ENCODE measurements around the gene STK4. TPM values are rescaled to one million over a fixed set of nuclear protein-coding genes. Genes with fewer than 3 reads are reported as not detected.

The STK4 gene
- total RNA-seq, 1 experiment from 2014 or later = 43.0 TPM

DNA sequence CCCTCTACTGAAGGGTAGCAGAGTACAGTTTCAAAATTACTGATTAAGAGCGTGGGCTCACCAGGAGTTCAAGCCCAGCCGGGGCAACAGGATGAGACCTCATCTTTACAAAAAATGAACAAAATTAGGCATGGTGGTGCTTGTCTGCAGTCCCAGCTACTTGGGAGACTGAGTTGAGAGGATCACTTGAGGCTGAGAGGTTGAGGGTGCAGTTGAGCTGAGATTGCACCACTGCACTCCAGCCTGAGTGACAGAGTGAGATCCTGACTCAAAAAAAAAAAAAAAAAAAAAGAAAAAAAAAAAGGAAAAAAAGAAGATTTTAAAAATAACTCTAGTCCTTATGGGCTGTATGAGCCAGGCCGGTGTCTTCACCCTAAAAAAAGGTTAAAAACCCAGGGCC lies 37.7 kb upstream of the STK4 start:
- H3K27ac Mint-ChIP-seq = no peak overlapping the region
- no peak overlapping the region for H2AFZ ChIP-seq (ENCODE audit: low read length)
- TF ChIP-seq, protein P1, sequence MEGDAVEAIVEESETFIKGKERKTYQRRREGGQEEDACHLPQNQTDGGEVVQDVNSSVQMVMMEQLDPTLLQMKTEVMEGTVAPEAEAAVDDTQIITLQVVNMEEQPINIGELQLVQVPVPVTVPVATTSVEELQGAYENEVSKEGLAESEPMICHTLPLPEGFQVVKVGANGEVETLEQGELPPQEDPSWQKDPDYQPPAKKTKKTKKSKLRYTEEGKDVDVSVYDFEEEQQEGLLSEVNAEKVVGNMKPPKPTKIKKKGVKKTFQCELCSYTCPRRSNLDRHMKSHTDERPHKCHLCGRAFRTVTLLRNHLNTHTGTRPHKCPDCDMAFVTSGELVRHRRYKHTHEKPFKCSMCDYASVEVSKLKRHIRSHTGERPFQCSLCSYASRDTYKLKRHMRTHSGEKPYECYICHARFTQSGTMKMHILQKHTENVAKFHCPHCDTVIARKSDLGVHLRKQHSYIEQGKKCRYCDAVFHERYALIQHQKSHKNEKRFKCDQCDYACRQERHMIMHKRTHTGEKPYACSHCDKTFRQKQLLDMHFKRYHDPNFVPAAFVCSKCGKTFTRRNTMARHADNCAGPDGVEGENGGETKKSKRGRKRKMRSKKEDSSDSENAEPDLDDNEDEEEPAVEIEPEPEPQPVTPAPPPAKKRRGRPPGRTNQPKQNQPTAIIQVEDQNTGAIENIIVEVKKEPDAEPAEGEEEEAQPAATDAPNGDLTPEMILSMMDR (conservative IDR thresholded peaks at IDR 0.05) = no peak
- H2BK15ac ChIP-seq (ENCODE audit: low read depth, low read length) = no peak overlapping the region
- H2BK120ac ChIP-seq (ENCODE audit: low read depth, low read length, poor library complexity, severe bottlenecking) = no peak overlapping the region
- no peak overlapping the region for H3K9ac ChIP-seq (ENCODE audit: extremely low read depth, insufficient read length, low read length)
- no peaks in the 10 kb centered on the region for H3K4me1 Mint-ChIP-seq
- H4K91ac ChIP-seq (ENCODE audit: insufficient read length, low read depth, low read length) = no peak overlapping the region
- no peaks in the 10 kb centered on the region for H3K27me3 Mint-ChIP-seq (ENCODE audit: low read depth)
- no peak overlapping the region for H3K4me2 ChIP-seq (ENCODE audit: insufficient read depth, insufficient read length, low read length)
- H3K79me2 ChIP-seq (ENCODE audit: insufficient read depth, low read length) = no peaks in the 10 kb centered on the region
- H2BK5ac ChIP-seq (ENCODE audit: insufficient read length, low read length) = no peak overlapping the region
- no peak overlapping the region for H3T11ph ChIP-seq (ENCODE audit: low read length)
- no peak overlapping the region for H4K8ac ChIP-seq (replicated peaks; ENCODE audit: insufficient read length, low read depth, low read length)
- H3K14ac ChIP-seq (ENCODE audit: insufficient read depth, low read length) = no peak overlapping the region
- no peak for DNase-seq
- no peaks in the 10 kb centered on the region for H3K27me3 ChIP-seq (ENCODE audit: insufficient read depth, low read length)
- H3K4me3 Mint-ChIP-seq = no peak overlapping the region
- H3K79me1 ChIP-seq (ENCODE audit: insufficient read depth, low read depth, low read length, poor library complexity, severe bottlenecking) = no peaks in the 10 kb centered on the region
- H2BK12ac ChIP-seq (ENCODE audit: insufficient read length, low read depth, low read length) = no peak overlapping the region
- no peak overlapping the region for H3K18ac ChIP-seq (ENCODE audit: insufficient read length, low read depth, low read length)
- no peak overlapping the region for H2BK20ac ChIP-seq (ENCODE audit: low read depth, low read length, poor library complexity, severe bottlenecking)
- H3K9me3 Mint-ChIP-seq = no peaks in the 10 kb centered on the region
- H3K56ac ChIP-seq (ENCODE audit: insufficient read length, low read depth, low read length) = no peak overlapping the region
- H4K20me1 ChIP-seq (ENCODE audit: control insufficient read depth, insufficient read depth, insufficient read length) = no peaks in the 10 kb centered on the region
- no CpG with 5 or more reads among the region's 3 CpGs for WGBS (ENCODE audit: extremely low coverage, insufficient read length, low lambda C conversion rate)
- H3K27ac ChIP-seq (ENCODE audit: insufficient read length, low read depth, low read length) = no peak overlapping the region
- H3K4me1 ChIP-seq (ENCODE audit: insufficient read depth, low read length) = no peaks in the 10 kb centered on the region; the same call in 1 of the 2 replicates
- no peaks in the 10 kb centered on the region for H3K9me3 ChIP-seq (ENCODE audit: control insufficient read depth, low read depth, low read length)
- no peak overlapping the region for H3K23ac ChIP-seq (ENCODE audit: insufficient read length, low read depth, low read length)
- no peak overlapping the region for H4K5ac ChIP-seq (ENCODE audit: insufficient read length, low read depth, low read length)
- H3K4ac ChIP-seq (ENCODE audit: low read depth, low read length) = no peak overlapping the region
- H2AK5ac ChIP-seq (ENCODE audit: insufficient read length, low read length) = no peak overlapping the region
- H3K23me2 ChIP-seq (ENCODE audit: insufficient read length, low read depth, low read length, poor library complexity, severe bottlenecking) = no peaks in the 10 kb centered on the region
- peaks cover 17 to 61% (median 32%) of the 10 kb centered on the region in 3 experiments; a peak in 6 of 7 replicates for H3K36me3 Mint-ChIP-seq (ENCODE audit: insufficient read depth in 1 of 3, low read depth in 3 of 3)

Data from H9 (cell line).